ENCODE data around the gene ATXN1. TPM values are rescaled to one million over a fixed set of nuclear protein-coding genes. Genes with fewer than 3 reads are reported as not detected.

Gene ATXN1
- 13.6 TPM for polyA plus RNA-seq
- long read RNA-seq, donor 1, partial matches to known transcripts: 0 of 3 reads
- long read RNA-seq, donor 1, other reads (novel, unspliced or antisense): 0 of 3 reads
- long read RNA-seq, donor 2, partial matches to known transcripts: 0 of 2 reads
- long read RNA-seq, donor 2, other reads (novel, unspliced or antisense): 0 of 2 reads
- long read RNA-seq, donor 3, partial matches to known transcripts: 12 of 16 reads
- long read RNA-seq, donor 3, other reads (novel, unspliced or antisense): 0 of 16 reads
- long read RNA-seq, donor 4: 0 reads
- long read RNA-seq, donor 5: 0 reads
- long read RNA-seq, donor 6, partial matches to known transcripts: 0 of 2 reads
- long read RNA-seq, donor 6, other reads (novel, unspliced or antisense): 0 of 2 reads
- long read RNA-seq, donor 7, partial matches to known transcripts: 0 of 3 reads
- long read RNA-seq, donor 7, other reads (novel, unspliced or antisense): 0 of 3 reads
- long read RNA-seq, donor 8, partial matches to known transcripts: 0 of 5 reads
- long read RNA-seq, donor 8, other reads (novel, unspliced or antisense): 0 of 5 reads
- long read RNA-seq, donor 9: 0 reads
- long read RNA-seq, donor 10, transcript ATXN1-211 (1 exons, 558 nt): major isoform, 5 of 13 reads
- long read RNA-seq, donor 10, partial matches to known transcripts: 8 of 13 reads
- long read RNA-seq, donor 10, other reads (novel, unspliced or antisense): 0 of 13 reads
- long read RNA-seq, donor 11, partial matches to known transcripts: 0 of 1 reads
- long read RNA-seq, donor 11, other reads (novel, unspliced or antisense): 0 of 1 reads

GRCh38 chr6:16760516-16761470 is at the start of gene ATXN1:
ATXN1 (minus strand) TSS chr6:16761460.
- peak within 1 kb of the TSS; percentile 95 for H3K27ac ChIP-seq (ENCODE audit: low read length)
- no peaks in the 10 kb centered on the region for H3K27me3 ChIP-seq (ENCODE audit: control insufficient read depth, insufficient read depth, low read length)
- no peaks in the 10 kb centered on the region for H3K36me3 ChIP-seq (ENCODE audit: control insufficient read depth, insufficient read depth, low read length)
- H3K9me3 ChIP-seq (ENCODE audit: control insufficient read depth, low read depth, low read length): no peaks in the 10 kb centered on the region
- H3K4me1 ChIP-seq (ENCODE audit: control insufficient read depth, insufficient read depth, low read length): peaks cover 8% of the 10 kb centered on the region
- H3K4me3 ChIP-seq (ENCODE audit: low read length): peak within 1 kb of the TSS; percentile 84
- WGBS (ENCODE audit: insufficient coverage, low lambda C conversion rate): no CpG with 5 or more reads among the region's 82 CpGs
- peak; percentile 44 to 70 for DNase-seq

DNA sequence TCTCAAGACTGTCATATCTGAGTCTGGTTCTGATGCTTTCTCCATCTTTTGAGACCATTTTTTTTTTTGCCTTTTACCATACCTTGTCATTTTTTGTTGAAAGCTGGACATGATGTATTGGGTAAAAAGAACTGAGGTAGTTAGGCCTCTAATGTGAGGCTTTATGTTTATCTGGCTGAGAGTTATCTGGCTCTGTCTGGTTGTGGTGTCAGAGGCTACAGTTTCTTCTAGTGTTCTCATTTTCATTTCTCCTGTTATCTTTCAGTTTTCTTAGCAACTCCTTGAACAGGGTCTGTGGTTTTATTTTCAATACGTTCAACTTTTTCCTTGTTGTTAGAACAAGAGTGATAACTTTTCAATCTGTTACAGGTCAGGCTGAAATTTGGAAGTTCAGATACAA is 49.2 kb upstream of the ATXN1 start:
- Histone ChIP-seq H3K27me3 (ENCODE audit: control insufficient read depth, insufficient read depth, low read length) (no peaks in the 10 kb centered on the region), H3K9me3 (ENCODE audit: control insufficient read depth, low read depth, low read length) (no peaks in the 10 kb centered on the region), H3K36me3 (ENCODE audit: control insufficient read depth, insufficient read depth, low read length) (no peaks in the 10 kb centered on the region), H3K27ac (ENCODE audit: low read length) (no peak overlapping the region), H3K4me1 (ENCODE audit: control insufficient read depth, insufficient read depth, low read length) (no peaks in the 10 kb centered on the region), H3K4me3 (ENCODE audit: low read length) (no peak overlapping the region)
- WGBS (ENCODE audit: insufficient coverage, low lambda C conversion rate): 100% methylated on average over 1 of the region's 1 CpG
- no peak for DNase-seq

DNA sequence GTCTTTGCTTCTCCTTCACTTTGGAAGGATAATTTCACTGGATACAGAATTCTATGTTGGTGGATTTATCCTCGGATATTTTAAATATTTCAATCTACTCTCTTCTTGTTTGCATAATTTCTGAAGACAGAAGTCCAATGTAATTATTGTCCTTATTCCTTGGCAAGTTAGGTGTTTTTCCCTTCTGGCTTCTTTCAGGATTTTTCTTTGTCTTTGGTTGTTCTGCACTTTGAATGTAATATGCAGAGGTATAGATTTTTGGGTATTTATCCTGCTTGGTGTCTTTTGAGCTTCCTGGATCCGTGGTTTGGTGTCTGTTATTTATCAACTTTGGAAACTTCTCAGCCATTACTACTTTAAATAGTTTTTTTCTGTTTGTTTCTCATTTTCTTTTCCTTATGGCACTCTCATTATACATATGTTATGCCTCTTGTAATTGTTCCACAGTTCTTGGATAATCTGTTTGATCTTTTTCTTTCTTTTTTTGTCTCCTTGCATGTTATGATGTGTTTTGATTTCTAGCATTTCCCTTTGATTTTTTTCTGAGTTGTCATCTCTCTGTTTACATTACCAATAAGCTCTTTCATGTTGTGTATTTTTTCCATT is 48.6 kb upstream of the ATXN1 start:
- Histone ChIP-seq H3K36me3 (ENCODE audit: control insufficient read depth, insufficient read depth, low read length) (no peaks in the 10 kb centered on the region), H3K9me3 (ENCODE audit: control insufficient read depth, low read depth, low read length) (no peaks in the 10 kb centered on the region), H3K27ac (ENCODE audit: low read length) (no peak overlapping the region), H3K27me3 (ENCODE audit: control insufficient read depth, insufficient read depth, low read length) (no peaks in the 10 kb centered on the region), H3K4me3 (ENCODE audit: low read length) (no peak overlapping the region), H3K4me1 (ENCODE audit: control insufficient read depth, insufficient read depth, low read length) (no peaks in the 10 kb centered on the region)
- 78% methylated on average over 1 of the region's 2 CpGs for WGBS (ENCODE audit: insufficient coverage, low lambda C conversion rate)
- DNase-seq: no peak

- H3K27me3 ChIP-seq (ENCODE audit: control insufficient read depth, insufficient read depth, low read length): no peaks in the 10 kb centered on the region
These were observed 46.7 kb upstream of the ATXN1 start for GRCh38 chr6:16807956-16808355.

GRCh38 chr6:16806363-16806762 is 45.1 kb upstream of the ATXN1 start:
- DNase-seq: no peak
- H3K4me3 ChIP-seq (ENCODE audit: low read length): no peak overlapping the region
- no CpG with 5 or more reads among the region's 2 CpGs for WGBS (ENCODE audit: insufficient coverage, low lambda C conversion rate)
- no peak overlapping the region for H3K27ac ChIP-seq (ENCODE audit: low read length)
- H3K27me3 ChIP-seq (ENCODE audit: control insufficient read depth, insufficient read depth, low read length): no peaks in the 10 kb centered on the region
- H3K36me3 ChIP-seq (ENCODE audit: control insufficient read depth, insufficient read depth, low read length): no peaks in the 10 kb centered on the region
- no peaks in the 10 kb centered on the region for H3K9me3 ChIP-seq (ENCODE audit: control insufficient read depth, low read depth, low read length)
- H3K4me1 ChIP-seq (ENCODE audit: control insufficient read depth, insufficient read depth, low read length): no peaks in the 10 kb centered on the region

More at GRCh38 chr6:16807956-16808355, 46.7 kb upstream of the ATXN1 start:
- no peaks in the 10 kb centered on the region for H3K9me3 ChIP-seq (ENCODE audit: control insufficient read depth, low read depth, low read length)
- no peak for DNase-seq
- no peaks in the 10 kb centered on the region for H3K36me3 ChIP-seq (ENCODE audit: control insufficient read depth, insufficient read depth, low read length)
- H3K4me3 ChIP-seq (ENCODE audit: low read length): no peak overlapping the region
- no peaks in the 10 kb centered on the region for H3K4me1 ChIP-seq (ENCODE audit: control insufficient read depth, insufficient read depth, low read length)
- no peak overlapping the region for H3K27ac ChIP-seq (ENCODE audit: low read length)
- no CpG with 5 or more reads among the region's 6 CpGs for WGBS (ENCODE audit: insufficient coverage, low lambda C conversion rate)

- Histone ChIP-seq H3K9me3 (ENCODE audit: control insufficient read depth, low read depth, low read length) (no peaks in the 10 kb centered on the region), H3K27ac (ENCODE audit: low read length) (no peak overlapping the region), H3K27me3 (ENCODE audit: control insufficient read depth, insufficient read depth, low read length) (no peaks in the 10 kb centered on the region), H3K36me3 (ENCODE audit: control insufficient read depth, insufficient read depth, low read length) (no peaks in the 10 kb centered on the region), H3K4me1 (ENCODE audit: control insufficient read depth, insufficient read depth, low read length) (no peaks in the 10 kb centered on the region), H3K4me3 (ENCODE audit: low read length) (no peak overlapping the region)
- DNase-seq: no peak
- 59% methylated on average over 2 of the region's 5 CpGs for WGBS (ENCODE audit: insufficient coverage, low lambda C conversion rate)
These were observed 44.1 kb upstream of the ATXN1 start for GRCh38 chr6:16805243-16805950.

DNA sequence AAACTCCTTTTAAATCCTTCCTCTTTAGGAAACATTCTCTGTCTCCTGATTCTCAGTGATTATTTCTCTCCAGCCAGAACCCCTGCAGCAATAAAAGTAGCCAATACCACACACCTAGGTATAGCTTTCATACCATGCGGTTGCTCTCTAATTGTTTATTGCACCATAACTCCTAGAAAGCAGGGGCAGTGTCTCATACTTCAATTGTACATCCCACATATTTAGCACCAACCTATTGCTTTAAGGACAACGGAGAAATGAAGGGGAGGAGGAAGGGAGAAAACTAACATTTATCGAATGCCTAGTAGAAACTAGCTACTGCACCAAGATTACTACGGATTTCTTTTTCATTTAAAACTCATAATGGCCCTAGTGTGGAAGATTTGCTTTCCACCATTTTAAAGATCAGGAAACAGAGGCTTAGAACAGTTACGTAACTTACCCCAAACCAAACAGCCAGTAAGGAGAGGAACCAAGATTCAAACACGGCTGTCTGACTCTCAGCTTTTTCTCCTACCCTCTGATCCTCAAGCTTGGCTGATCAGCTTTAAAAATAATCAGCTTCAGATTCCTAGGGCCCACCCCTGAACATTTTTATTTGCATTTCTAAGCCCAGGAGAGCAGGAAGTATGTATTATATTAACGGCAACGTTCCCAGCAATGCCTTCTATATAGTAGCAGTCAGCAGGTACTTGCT is 43.4 kb upstream of the ATXN1 start:
- WGBS (ENCODE audit: insufficient coverage, low lambda C conversion rate): 90% methylated on average over 2 of the region's 8 CpGs
- no peak for DNase-seq
- Histone ChIP-seq H3K4me1 (ENCODE audit: control insufficient read depth, insufficient read depth, low read length) (no peaks in the 10 kb centered on the region), H3K36me3 (ENCODE audit: control insufficient read depth, insufficient read depth, low read length) (no peaks in the 10 kb centered on the region), H3K27ac (ENCODE audit: low read length) (no peak overlapping the region), H3K9me3 (ENCODE audit: control insufficient read depth, low read depth, low read length) (no peaks in the 10 kb centered on the region), H3K27me3 (ENCODE audit: control insufficient read depth, insufficient read depth, low read length) (no peaks in the 10 kb centered on the region), H3K4me3 (ENCODE audit: low read length) (no peak overlapping the region)

DNA sequence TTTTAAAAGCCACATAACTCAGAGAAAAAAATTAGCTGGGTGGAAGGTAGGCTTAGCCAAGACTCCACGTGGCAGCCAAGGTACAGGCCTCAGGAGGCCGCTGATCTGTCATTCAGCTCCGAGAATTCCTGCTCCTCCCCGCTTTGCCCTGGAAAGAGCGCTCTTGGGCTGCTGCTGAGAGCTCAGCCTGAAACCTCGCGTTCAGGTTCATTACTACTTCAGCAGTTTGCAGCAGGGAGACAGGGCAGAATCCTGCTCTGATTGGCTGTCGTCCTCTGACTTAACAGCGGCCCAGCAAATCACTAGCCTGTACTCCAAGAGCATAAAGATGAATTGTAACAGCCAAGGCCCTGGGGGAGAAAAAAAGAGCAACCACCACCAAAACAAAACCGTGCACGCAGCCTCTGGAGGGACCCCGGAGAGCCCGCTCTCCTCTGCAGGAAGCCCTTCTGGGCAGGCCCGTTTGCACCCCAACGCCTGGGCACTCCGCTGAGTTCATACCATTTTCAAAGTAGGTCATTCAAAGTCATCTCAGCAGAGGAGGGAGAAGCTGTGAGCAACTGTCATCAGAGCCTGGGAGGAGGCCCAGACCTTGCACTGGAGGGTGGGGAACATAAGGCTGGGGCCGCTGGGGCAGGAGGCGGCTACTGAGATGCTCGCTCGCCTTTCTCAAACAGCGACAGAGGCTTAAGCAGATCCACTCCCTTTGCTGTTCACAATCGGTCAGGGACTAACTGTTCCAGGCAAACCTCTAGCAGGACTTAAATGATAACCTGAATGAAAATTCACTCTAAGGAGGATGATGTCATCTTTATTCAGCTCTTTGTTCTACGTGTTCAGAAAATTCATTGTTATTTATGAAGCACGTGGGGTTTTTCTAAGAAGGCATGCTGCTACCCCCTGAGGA is 42.3 kb upstream of the ATXN1 start:
- WGBS (ENCODE audit: insufficient coverage, low lambda C conversion rate): no CpG with 5 or more reads among the region's 24 CpGs
- Histone ChIP-seq H3K27ac (ENCODE audit: low read length) (peak overlapping the region; percentile 53), H3K4me3 (ENCODE audit: low read length) (peak overlapping the region; percentile 21)

More for the DNA sequence above, 42.3 kb upstream of the ATXN1 start:
- DNase-seq: peak; percentile 50 to 62
- no peaks in the 10 kb centered on the region for H3K36me3 ChIP-seq (ENCODE audit: control insufficient read depth, insufficient read depth, low read length)
- no peaks in the 10 kb centered on the region for H3K9me3 ChIP-seq (ENCODE audit: control insufficient read depth, low read depth, low read length)
- no peaks in the 10 kb centered on the region for H3K4me1 ChIP-seq (ENCODE audit: control insufficient read depth, insufficient read depth, low read length)
- H3K27me3 ChIP-seq (ENCODE audit: control insufficient read depth, insufficient read depth, low read length): no peaks in the 10 kb centered on the region

Measured in large intestine (tissue), 12 donors.